ENCODE results near the gene ABCG1.

Gene ABCG1

GRCh38 chr21:42319376-42319775 is 100.4 kb downstream of the ABCG1 start:
- H3K4me3 ChIP-seq (ENCODE audit: low read depth, low read length, poor library complexity, severe bottlenecking) = no peak overlapping the region
- no peaks in the 10 kb centered on the region for H4K20me1 ChIP-seq (ENCODE audit: insufficient read depth, low read length)
- H3K4me1 ChIP-seq (ENCODE audit: insufficient read depth, low read length, severe bottlenecking) = peaks cover 7% of the 10 kb centered on the region
- H3K9me2 ChIP-seq (ENCODE audit: low read depth, low read length) = no peaks in the 10 kb centered on the region
- TF ChIP-seq CTCF (IDR thresholded peaks at IDR 0.05; ENCODE audit: low read length) (no peak), EZH2 (IDR thresholded peaks at IDR 0.05; ENCODE audit: borderline replicate concordance, low read length) (no peak)
- no peaks in the 10 kb centered on the region for H3F3A ChIP-seq (ENCODE audit: insufficient read depth, low read length)
- no peaks in the 10 kb centered on the region for H3K36me3 ChIP-seq (ENCODE audit: insufficient read depth, low read length)
- H3K9me3 ChIP-seq (ENCODE audit: low read length) = no peaks in the 10 kb centered on the region
- H3K27me3 ChIP-seq (ENCODE audit: insufficient read depth, low read length) = peaks cover 6% of the 10 kb centered on the region; the same call in 1 of the 2 replicates
- no peak overlapping the region for H2AFZ ChIP-seq (ENCODE audit: low read length)
- no peak overlapping the region for H3K4me2 ChIP-seq (ENCODE audit: low read length)
- H3K79me2 ChIP-seq (ENCODE audit: insufficient read depth, low read length) = no peaks in the 10 kb centered on the region
- no peak overlapping the region for H3K27ac ChIP-seq (ENCODE audit: low read depth, low read length, poor library complexity, severe bottlenecking)
- H3K9ac ChIP-seq (ENCODE audit: low read length) = no peak overlapping the region

- Histone ChIP-seq H2AFZ (ENCODE audit: low read length) (no peak overlapping the region), H3K27ac (ENCODE audit: low read depth, low read length, poor library complexity, severe bottlenecking) (no peak overlapping the region), H3K4me3 (ENCODE audit: low read depth, low read length, poor library complexity, severe bottlenecking) (no peak overlapping the region), H3K9ac (ENCODE audit: low read length) (no peak overlapping the region), H3K36me3 (ENCODE audit: insufficient read depth, low read length) (no peaks in the 10 kb centered on the region), H3K79me2 (ENCODE audit: insufficient read depth, low read length) (no peaks in the 10 kb centered on the region), H3F3A (ENCODE audit: insufficient read depth, low read length) (no peaks in the 10 kb centered on the region), H3K9me2 (ENCODE audit: low read depth, low read length) (no peaks in the 10 kb centered on the region), H4K20me1 (ENCODE audit: insufficient read depth, low read length) (no peaks in the 10 kb centered on the region), H3K27me3 (ENCODE audit: insufficient read depth, low read length) (peaks cover 6% of the 10 kb centered on the region; the same call in 1 of the 2 replicates), H3K4me1 (ENCODE audit: insufficient read depth, low read length, severe bottlenecking) (peaks cover 7% of the 10 kb centered on the region), H3K9me3 (ENCODE audit: low read length) (no peaks in the 10 kb centered on the region), H3K4me2 (ENCODE audit: low read length) (no peak overlapping the region)
- TF ChIP-seq CTCF (IDR thresholded peaks at IDR 0.05; ENCODE audit: low read length) (no peak), EZH2 (IDR thresholded peaks at IDR 0.05; ENCODE audit: borderline replicate concordance, low read length) (no peak)
Measured at GRCh38 chr21:42319851-42320572, 101.1 kb downstream of the ABCG1 start.

- no peaks in the 10 kb centered on the region for H3K9me2 ChIP-seq (ENCODE audit: low read depth, low read length)
- H3K9me3 ChIP-seq (ENCODE audit: low read length) = no peaks in the 10 kb centered on the region
- peaks cover 12% of the 10 kb centered on the region; the same call in 1 of the 2 replicates for H3K27me3 ChIP-seq (ENCODE audit: insufficient read depth, low read length)
- H3K27ac ChIP-seq (ENCODE audit: low read depth, low read length, poor library complexity, severe bottlenecking) = no peak overlapping the region
- H4K20me1 ChIP-seq (ENCODE audit: insufficient read depth, low read length) = no peaks in the 10 kb centered on the region
- no peaks in the 10 kb centered on the region for H3K79me2 ChIP-seq (ENCODE audit: insufficient read depth, low read length)
- H3F3A ChIP-seq (ENCODE audit: insufficient read depth, low read length) = no peaks in the 10 kb centered on the region
- TF ChIP-seq CTCF (IDR thresholded peaks at IDR 0.05; ENCODE audit: low read length) (no peak), EZH2 (IDR thresholded peaks at IDR 0.05; ENCODE audit: borderline replicate concordance, low read length) (no peak)
- H3K4me3 ChIP-seq (ENCODE audit: low read depth, low read length, poor library complexity, severe bottlenecking) = no peak overlapping the region
- H3K9ac ChIP-seq (ENCODE audit: low read length) = no peak overlapping the region
- H2AFZ ChIP-seq (ENCODE audit: low read length) = no peak overlapping the region
- H3K36me3 ChIP-seq (ENCODE audit: insufficient read depth, low read length) = no peaks in the 10 kb centered on the region
- no peak overlapping the region for H3K4me2 ChIP-seq (ENCODE audit: low read length)
- H3K4me1 ChIP-seq (ENCODE audit: insufficient read depth, low read length, severe bottlenecking) = peaks cover 7% of the 10 kb centered on the region
Measured at GRCh38 chr21:42320791-42321190, 101.9 kb downstream of the ABCG1 start.

Data from OCI-LY1 (cell line).